Measurements from ENCODE around the gene CMC4.

Gene CMC4

GRCh38 chrX:155052738-155053498, 18.0 kb downstream of the CMC4 start:
- no peak for DNase-seq

- DNase-seq, result peak; percentile 33 to 63
Measured at GRCh38 chrX:155048977-155049619, 21.8 kb downstream of the CMC4 start.

GRCh38 chrX:155046811-155047528, 24.0 kb downstream of the CMC4 start:
- no peak for DNase-seq

- no peak for DNase-seq
Measured at GRCh38 chrX:155046129-155046810, 24.7 kb downstream of the CMC4 start.

- DNase-seq, result no peak
Measured at GRCh38 chrX:155035688-155036087, 35.2 kb downstream of the CMC4 start.

- no peak for DNase-seq
Measured at GRCh38 chrX:155031657-155032056, 39.3 kb downstream of the CMC4 start.

GRCh38 chrX:155028877-155029291, 42.1 kb downstream of the CMC4 start:
- DNase-seq, result no peak

- peak in 1 of 2 experiments; percentile 3 for DNase-seq
Measured at GRCh38 chrX:155028129-155028528, 42.8 kb downstream of the CMC4 start.

GRCh38 chrX:155027509-155028066, 43.3 kb downstream of the CMC4 start:
- DNase-seq, result peak in 1 of 2 experiments; percentile 4

- peak; percentile 73 to 74 for DNase-seq
Measured at GRCh38 chrX:155026727-155027508, 44.0 kb downstream of the CMC4 start, which contains the start of gene FUNDC2. FUNDC2 (plus strand) TSS chrX:155026844; CDS start chrX:155026939, 95 bp downstream.

GRCh38 chrX:155026420-155026726, 44.6 kb downstream of the CMC4 start:
- DNase-seq, result no peak

- no peak for DNase-seq
Measured at GRCh38 chrX:155023907-155024833, 46.8 kb downstream of the CMC4 start.

GRCh38 chrX:155022585-155022984, 48.4 kb downstream of the CMC4 start, which contains the start of gene F8:
F8 (minus strand) TSS chrX:155022723; CDS start chrX:155022552, 171 bp downstream.
- DNase-seq, result peak; percentile 24 to 55

- DNase-seq, result no peak
Measured at GRCh38 chrX:155020591-155020990, 50.3 kb downstream of the CMC4 start.
